HFFc6 (cell line): ENCODE results near the gene PPAT. TPM values are rescaled to one million over a fixed set of nuclear protein-coding genes. Genes with fewer than 3 reads are reported as not detected.
"Not testable (repeated sequence)": the region's sequence is repeated elsewhere in the genome, so short reads cannot be mapped to it uniquely, and the experiment has no call there.

Experiments used
- DNase-seq: peaks from one replicate; pipeline ENCODE4 v3.0.0-alpha.2; 2018
- H3K27ac Mint-ChIP-seq: 2 replicates; pipeline ENCODE4 v1.8.0; 2020; ENCODE audit warnings: mild to moderate bottlenecking, mixed read lengths
- H3K27me3 Mint-ChIP-seq: 2 replicates; pipeline ENCODE4 v1.8.0; 2021; ENCODE audit warnings: mild to moderate bottlenecking, moderate library complexity, mixed read lengths; ENCODE audit not compliant: insufficient read depth
- H3K36me3 Mint-ChIP-seq: 2 replicates; pipeline ENCODE4 v1.8.0; 2021; ENCODE audit warnings: low read depth, mixed read lengths
- H3K4me1 Mint-ChIP-seq: 2 replicates; pipeline ENCODE4 v1.8.0; 2020; ENCODE audit warnings: low read depth, mixed read lengths
- H3K4me3 Mint-ChIP-seq: 2 replicates; pipeline ENCODE4 v1.8.0; 2020; ENCODE audit warnings: mild to moderate bottlenecking, moderate library complexity, mixed read lengths
- H3K9me3 Mint-ChIP-seq: 2 replicates; pipeline ENCODE4 v1.8.0; 2020; ENCODE audit warnings: mild to moderate bottlenecking, mixed read lengths
- total RNA-seq, 6 experiments: library from RNA; stranded (reverse); fragmentation: NEBNext Ultra II Directional; extraction: Animal tissue kit (Norgen Biotek cat#: 25700); gene quantifications; 2 replicates in 1 of 6; 3 replicates in 5 of 6; pipeline ENCODE4 v1.2.3, GENCODE V29; 2021
- TF ChIP-seq, protein P1 (sequence below): fragments of 200-600 bp; sonication (generic); IDR thresholded peaks from 2 replicates; pipeline ENCODE4 v1.5.0; 2021; ENCODE audit warnings: antibody characterized with exemption, mild to moderate bottlenecking

PPAT gene
- total RNA-seq, 6 experiments from 2014 or later, result 19.3 to 26.3 (median 22.3) TPM

DNA sequence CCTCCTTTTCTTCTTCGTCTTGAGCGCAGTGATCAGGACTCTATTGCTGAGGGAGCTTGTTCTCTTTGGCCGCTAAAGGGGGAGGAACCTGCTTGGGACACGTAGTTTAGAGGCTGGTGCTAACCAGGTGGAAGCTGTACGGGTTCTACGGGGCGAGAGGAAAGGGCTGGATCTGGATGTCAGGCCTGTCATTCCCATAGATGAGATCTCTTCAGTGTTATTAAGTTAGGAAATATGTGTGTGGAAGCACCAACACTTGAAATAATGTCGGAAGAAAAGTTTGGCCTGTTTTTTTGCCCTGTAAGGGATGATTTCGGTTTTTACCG lies 32.6 kb upstream of the PPAT start:
- H3K9me3 Mint-ChIP-seq, result peaks cover 5% of the 10 kb centered on the region
- H3K4me3 Mint-ChIP-seq, result peak overlapping the region; percentile 100
- peaks cover 8% of the 10 kb centered on the region for H3K27me3 Mint-ChIP-seq
- H3K36me3 Mint-ChIP-seq, result peaks cover 45% of the 10 kb centered on the region
- H3K27ac Mint-ChIP-seq, result peak overlapping the region; percentile 100
- TF ChIP-seq, protein P1, sequence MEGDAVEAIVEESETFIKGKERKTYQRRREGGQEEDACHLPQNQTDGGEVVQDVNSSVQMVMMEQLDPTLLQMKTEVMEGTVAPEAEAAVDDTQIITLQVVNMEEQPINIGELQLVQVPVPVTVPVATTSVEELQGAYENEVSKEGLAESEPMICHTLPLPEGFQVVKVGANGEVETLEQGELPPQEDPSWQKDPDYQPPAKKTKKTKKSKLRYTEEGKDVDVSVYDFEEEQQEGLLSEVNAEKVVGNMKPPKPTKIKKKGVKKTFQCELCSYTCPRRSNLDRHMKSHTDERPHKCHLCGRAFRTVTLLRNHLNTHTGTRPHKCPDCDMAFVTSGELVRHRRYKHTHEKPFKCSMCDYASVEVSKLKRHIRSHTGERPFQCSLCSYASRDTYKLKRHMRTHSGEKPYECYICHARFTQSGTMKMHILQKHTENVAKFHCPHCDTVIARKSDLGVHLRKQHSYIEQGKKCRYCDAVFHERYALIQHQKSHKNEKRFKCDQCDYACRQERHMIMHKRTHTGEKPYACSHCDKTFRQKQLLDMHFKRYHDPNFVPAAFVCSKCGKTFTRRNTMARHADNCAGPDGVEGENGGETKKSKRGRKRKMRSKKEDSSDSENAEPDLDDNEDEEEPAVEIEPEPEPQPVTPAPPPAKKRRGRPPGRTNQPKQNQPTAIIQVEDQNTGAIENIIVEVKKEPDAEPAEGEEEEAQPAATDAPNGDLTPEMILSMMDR, result no peak
- peaks cover 37% of the 10 kb centered on the region for H3K4me1 Mint-ChIP-seq
- no peak for DNase-seq

DNA sequence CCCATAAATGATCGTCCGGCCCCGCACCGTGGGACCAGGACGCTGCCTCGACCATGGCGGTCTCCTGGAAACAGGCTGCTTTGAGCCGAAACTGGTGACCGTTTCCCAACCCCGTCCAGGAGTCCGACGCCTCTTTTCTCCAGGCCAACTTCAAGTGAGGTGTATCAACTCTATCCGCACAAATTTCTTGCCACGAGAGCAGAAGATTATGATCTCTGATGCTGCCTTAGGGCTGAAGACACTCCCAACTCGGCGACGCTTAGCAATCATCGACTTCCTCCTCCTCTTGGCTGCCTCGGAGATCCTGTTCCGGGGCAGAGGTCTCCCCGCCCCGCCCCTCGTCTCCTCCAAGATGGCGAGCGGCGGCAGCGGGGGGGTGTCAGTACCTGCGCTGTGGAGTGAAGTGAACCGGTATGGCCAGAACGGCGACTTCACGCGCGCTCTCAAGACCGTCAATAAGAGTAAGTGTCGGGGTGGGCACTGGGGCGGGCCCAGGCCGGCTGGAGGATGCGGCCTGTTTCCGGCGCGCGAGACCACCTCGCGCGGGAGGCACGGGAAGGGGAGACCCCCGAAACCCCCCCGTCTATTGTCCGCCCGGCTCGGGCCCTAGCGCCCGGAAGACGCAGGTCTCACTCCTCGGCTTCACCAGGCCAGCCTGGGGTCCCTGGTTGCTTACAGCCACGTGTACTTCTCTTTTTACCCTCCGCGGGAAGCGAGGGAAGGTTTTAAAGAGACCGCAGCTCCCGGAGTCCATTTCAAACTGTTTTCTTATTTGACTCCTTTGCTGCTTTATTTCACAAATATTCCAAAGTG lies 32.1 kb upstream of the PPAT start, which contains the start of gene SRP72:
Gene SRP72, plus strand, starts transcription at position 334 of the 813 bp plus-strand sequence. Its CDS starts 19 bp downstream, at position 353.
- H3K27me3 Mint-ChIP-seq, result peaks cover 8% of the 10 kb centered on the region
- TF ChIP-seq, protein P1, result no peak
- H3K4me3 Mint-ChIP-seq, result peak within 1 kb of the TSS; percentile 100
- DNase-seq, result peak; percentile 93
- H3K4me1 Mint-ChIP-seq, result peaks cover 37% of the 10 kb centered on the region
- H3K36me3 Mint-ChIP-seq, result peaks cover 46% of the 10 kb centered on the region
- H3K9me3 Mint-ChIP-seq, result peaks cover 5% of the 10 kb centered on the region
- H3K27ac Mint-ChIP-seq, result peak within 1 kb of the TSS; percentile 100

DNA sequence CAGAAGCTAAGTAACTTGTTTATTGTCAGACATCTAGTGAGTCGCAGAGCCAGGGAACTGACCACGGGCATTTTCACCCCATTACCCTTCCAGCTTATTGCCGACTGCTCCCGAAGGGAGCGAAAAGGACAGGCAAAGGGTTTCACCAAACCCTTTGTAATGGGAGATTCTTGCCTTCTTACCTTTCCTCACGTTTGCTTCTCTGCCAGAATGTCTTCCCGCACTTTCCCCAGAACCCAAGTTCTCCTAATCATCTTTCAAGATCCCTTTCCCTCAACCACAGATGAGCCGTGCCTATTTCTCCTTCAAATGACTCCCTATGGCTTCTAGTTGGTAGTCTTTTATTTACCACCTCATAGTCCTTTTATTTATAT lies 31.5 kb upstream of the PPAT start:
- peak overlapping the region; percentile 100 for H3K27ac Mint-ChIP-seq
- H3K27me3 Mint-ChIP-seq, result peaks cover 8% of the 10 kb centered on the region
- H3K4me1 Mint-ChIP-seq, result peaks cover 37% of the 10 kb centered on the region
- DNase-seq, result no peak
- H3K4me3 Mint-ChIP-seq, result peak overlapping the region; percentile 100
- TF ChIP-seq, protein P1, result no peak
- peaks cover 5% of the 10 kb centered on the region for H3K9me3 Mint-ChIP-seq
- H3K36me3 Mint-ChIP-seq, result peaks cover 50% of the 10 kb centered on the region

DNA sequence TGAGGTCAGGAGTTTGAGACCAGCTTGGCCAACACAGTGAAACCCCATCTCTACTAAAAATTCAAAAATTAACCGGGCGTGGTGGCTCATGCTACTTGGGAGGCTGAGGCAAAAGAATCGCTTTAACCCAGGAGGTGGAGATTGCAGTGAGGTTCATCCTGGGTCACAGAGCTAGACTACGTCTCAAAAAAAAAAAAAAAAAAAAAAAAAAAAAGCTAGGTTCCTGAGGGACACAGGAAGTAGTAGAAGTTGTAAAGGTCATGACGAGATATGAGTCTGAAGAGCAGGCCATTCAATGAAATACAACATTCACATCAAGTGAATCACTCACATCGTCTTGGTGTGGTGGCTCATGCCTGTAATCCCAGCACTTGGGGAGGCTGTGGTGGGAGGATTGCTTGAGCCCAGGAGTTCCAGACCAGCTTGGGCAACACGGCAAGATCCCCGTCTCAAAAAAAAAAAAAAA lies 30.9 kb upstream of the PPAT start:
- peak; percentile 82 for DNase-seq
- Mint-ChIP-seq H3K4me1 (peaks cover 37% of the 10 kb centered on the region), H3K36me3 (peaks cover 47% of the 10 kb centered on the region), H3K27ac (peak overlapping the region; percentile 100), H3K4me3 (peak overlapping the region; percentile 100)
- not testable (repeated sequence) for H3K9me3 Mint-ChIP-seq, H3K27me3 Mint-ChIP-seq

DNA sequence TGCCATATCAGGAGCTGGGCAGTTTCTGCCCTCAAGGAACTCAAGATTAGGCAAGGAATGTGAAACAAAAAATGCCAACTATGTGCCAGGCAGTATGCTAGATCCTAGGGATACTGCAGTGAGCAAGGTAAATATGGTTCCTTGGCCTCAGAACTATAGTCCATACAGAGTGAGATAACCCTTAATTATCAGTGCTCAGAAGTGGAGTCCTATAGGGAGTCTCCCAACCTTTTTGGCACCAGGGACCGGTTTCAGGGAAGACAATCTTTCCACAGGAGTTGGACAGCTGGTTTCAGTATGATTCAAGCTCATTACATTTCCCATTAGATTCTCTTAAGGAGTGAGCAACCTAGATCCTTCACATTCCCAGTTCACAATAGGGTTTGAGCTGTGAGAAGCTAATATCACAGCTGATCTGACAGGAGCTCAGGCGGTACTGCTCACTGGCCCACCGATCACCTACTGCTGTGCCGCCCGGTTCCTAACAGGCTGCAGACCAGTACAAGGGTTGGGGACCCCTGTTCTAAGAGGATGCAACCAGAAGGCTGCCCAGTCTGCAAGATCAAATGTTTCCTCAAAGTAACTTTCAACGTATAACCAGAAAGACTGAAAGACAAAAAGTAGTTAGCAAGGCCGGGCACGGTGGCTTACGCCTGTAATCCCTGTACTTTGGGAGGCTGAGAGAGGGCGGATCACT lies 30.3 kb upstream of the PPAT start:
- TF ChIP-seq, protein P1, result no peak
- H3K27ac Mint-ChIP-seq, result peak overlapping the region; percentile 100
- H3K4me3 Mint-ChIP-seq, result peak overlapping the region; percentile 100
- peaks cover 37% of the 10 kb centered on the region for H3K4me1 Mint-ChIP-seq
- H3K36me3 Mint-ChIP-seq, result peaks cover 46% of the 10 kb centered on the region
- DNase-seq, result no peak
- H3K27me3 Mint-ChIP-seq, result peaks cover 8% of the 10 kb centered on the region
- peaks cover 5% of the 10 kb centered on the region for H3K9me3 Mint-ChIP-seq

DNA sequence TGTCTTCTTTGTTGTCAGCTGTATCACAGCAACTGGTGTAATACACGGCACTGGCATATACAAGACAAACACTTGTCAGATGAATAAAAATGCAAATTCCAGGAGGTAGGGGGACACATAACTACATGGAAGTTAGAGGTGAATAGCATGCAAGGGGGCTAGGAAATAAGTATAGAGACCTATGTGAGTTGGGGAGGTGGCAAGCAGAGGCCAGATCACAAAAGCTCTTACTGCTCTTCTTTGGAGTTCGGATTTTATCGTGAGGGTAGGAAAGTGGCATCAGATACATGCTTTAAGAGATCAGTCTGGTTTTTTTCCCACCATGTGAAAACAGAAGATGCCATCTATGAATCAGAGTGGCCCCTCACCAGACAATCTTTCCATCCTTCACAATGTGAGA lies 29.2 kb upstream of the PPAT start:
- Mint-ChIP-seq H3K4me3 (peak overlapping the region; percentile 100), H3K27ac (peak overlapping the region; percentile 100), H3K27me3 (peaks cover 8% of the 10 kb centered on the region), H3K4me1 (peaks cover 33% of the 10 kb centered on the region), H3K36me3 (peaks cover 50% of the 10 kb centered on the region), H3K9me3 (peaks cover 5% of the 10 kb centered on the region)
- no peak for DNase-seq
- TF ChIP-seq, protein P1, result no peak
